ENCODE results near the gene KLF3. TPM values are rescaled to one million over a fixed set of nuclear protein-coding genes. Genes with fewer than 3 reads are reported as not detected.
A peak's percentile ranks its signal among the peaks of the same experiment; 100 is the strongest.

Gene KLF3
- total and polyA plus RNA-seq, 9 of the 15 experiments (the other 6 are each of a cell fraction or from before 2014, with no cell fraction given): 9.9 to 47.2 (median 18.1) TPM

- no peak for TF ChIP-seq CREB5 (CRISPR knock-in tag; IDR thresholded peaks at IDR 0.05)
- peak; percentile 47; the same call in 1 of the 2 replicates for TF ChIP-seq CBFA2T3 (IDR thresholded peaks at IDR 0.05)
- TF ChIP-seq NUFIP1 (IDR thresholded peaks at IDR 0.05; ENCODE audit: partially characterized antibody): no peak
- TF ChIP-seq KLF13 (tag; IDR thresholded peaks at IDR 0.05; ENCODE audit: borderline replicate concordance, low read depth): no peak
- no peak for TF ChIP-seq CREBBP (IDR thresholded peaks at IDR 0.05; ENCODE audit: low read depth, low read length)
- no peak for TF ChIP-seq SAFB2 (IDR thresholded peaks at IDR 0.05; ENCODE audit: borderline replicate concordance, low read depth, low read length, severe bottlenecking)
- TF ChIP-seq SRF (CRISPR knock-in tag; IDR thresholded peaks at IDR 0.05): no peak
- peak; percentile 38; the same call in 1 of the 2 replicates for TF ChIP-seq KLF6 (CRISPR knock-in tag; IDR thresholded peaks at IDR 0.05; ENCODE audit: borderline replicate concordance)
- TF ChIP-seq JUND (IDR thresholded peaks at IDR 0.05; ENCODE audit: borderline replicate concordance, low read depth, low read length): no peak
- TF ChIP-seq JUND (tag; IDR thresholded peaks at IDR 0.05; ENCODE audit: borderline replicate concordance, low read depth, low read length): peak; percentile 52; the same call in 2 of the 3 replicates
- no peak for TF ChIP-seq SMARCB1 (IDR thresholded peaks at IDR 0.05; ENCODE audit: insufficient read length, low read depth)
- TF ChIP-seq REST (IDR thresholded peaks at IDR 0.05; ENCODE audit: borderline replicate concordance): peak; percentile 93
- TF ChIP-seq REST (CRISPR knock-in tag; IDR thresholded peaks at IDR 0.05; ENCODE audit: low read depth): no peak
- TF ChIP-seq, protein P1, sequence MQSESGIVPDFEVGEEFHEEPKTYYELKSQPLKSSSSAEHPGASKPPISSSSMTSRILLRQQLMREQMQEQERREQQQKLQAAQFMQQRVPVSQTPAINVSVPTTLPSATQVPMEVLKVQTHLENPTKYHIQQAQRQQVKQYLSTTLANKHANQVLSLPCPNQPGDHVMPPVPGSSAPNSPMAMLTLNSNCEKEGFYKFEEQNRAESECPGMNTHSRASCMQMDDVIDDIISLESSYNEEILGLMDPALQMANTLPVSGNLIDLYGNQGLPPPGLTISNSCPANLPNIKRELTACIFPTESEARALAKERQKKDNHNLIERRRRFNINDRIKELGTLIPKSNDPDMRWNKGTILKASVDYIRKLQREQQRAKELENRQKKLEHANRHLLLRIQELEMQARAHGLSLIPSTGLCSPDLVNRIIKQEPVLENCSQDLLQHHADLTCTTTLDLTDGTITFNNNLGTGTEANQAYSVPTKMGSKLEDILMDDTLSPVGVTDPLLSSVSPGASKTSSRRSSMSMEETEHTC (IDR thresholded peaks at IDR 0.05): no peak
- TF ChIP-seq SMARCA4 (IDR thresholded peaks at IDR 0.05): peak; percentile 21; the same call in 1 of the 2 replicates
- no peak for TF ChIP-seq CEBPG (CRISPR knock-in tag; IDR thresholded peaks at IDR 0.05)
- peak; percentile 31 to 53; a peak in 2 of 4 replicates for TF ChIP-seq CEBPG (tag; conservative IDR thresholded peaks at IDR 0.05 in 1 of 2, IDR thresholded peaks at IDR 0.05 in 1 of 2)
These were observed 9.4 kb downstream of the KLF3 start (continued) for GRCh38 chr4:38673130-38673978.

Data from K562 (cell line).